Hematopoietic multipotent progenitor cell treated with erythropoietin and hydrocortisone succinate and interleukin-3 and kit ligand, for 4 days (in vitro differentiated cells): ENCODE measurements around the gene ASIC3.

ENCODE experiments used
- DNase-seq: peaks from one replicate; pipeline ENCODE4 v3.0.0-alpha.2; 2015

The ASIC3 gene

DNA sequence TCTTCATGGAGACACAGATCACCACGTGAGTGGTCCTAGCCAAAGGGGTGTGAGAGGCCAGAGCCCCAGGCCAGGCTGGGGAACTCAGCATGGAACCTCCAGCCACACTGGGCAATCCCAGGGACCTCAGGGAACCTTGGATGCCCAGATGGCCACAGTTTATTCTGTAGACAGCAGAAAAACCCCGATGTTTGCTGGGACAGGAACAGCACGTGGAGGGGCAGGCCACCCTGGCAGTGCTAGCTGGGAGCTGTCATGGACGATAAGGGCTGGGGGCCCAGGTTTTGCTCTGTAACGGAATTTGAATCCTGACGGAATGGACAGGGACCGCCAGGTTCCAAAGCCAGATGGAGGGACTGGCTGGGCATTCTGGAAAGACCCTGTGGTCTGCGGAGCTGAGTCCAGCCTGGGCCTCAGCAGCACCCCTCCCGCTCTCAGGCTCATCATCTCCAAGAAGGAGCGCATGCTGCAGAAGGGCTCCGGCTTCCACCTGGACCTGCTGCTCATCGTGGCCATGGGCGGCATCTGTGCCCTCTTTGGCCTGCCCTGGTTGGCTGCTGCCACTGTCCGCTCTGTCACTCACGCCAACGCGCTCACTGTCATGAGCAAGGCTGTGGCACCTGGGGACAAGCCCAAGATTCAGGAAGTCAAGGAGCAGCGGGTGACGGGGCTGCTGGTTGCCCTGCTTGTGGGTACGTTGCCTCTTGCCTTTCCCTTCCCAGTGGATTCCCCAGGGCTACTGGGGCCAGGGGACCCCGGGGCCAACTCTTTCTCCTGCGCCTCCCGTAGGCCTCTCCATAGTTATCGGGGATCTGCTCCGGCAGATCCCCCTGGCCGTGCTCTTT lies 26.7 kb downstream of the ASIC3 start:
- no peak for DNase-seq

DNA sequence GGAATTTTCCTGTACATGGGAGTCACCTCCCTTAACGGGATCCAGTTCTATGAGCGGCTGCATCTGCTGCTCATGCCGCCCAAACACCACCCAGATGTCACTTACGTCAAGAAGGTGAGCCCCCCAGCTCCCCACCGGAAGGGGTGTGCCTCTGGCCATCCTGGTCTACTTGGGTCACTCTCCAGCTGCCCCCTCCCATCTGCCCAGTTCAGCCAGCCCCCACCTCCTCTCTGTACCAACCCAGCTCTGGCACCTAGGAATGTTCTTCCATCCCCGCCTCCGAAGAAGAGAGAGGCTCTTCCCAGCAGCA lies 27.3 kb downstream of the ASIC3 start:
- no peak for DNase-seq

DNA sequence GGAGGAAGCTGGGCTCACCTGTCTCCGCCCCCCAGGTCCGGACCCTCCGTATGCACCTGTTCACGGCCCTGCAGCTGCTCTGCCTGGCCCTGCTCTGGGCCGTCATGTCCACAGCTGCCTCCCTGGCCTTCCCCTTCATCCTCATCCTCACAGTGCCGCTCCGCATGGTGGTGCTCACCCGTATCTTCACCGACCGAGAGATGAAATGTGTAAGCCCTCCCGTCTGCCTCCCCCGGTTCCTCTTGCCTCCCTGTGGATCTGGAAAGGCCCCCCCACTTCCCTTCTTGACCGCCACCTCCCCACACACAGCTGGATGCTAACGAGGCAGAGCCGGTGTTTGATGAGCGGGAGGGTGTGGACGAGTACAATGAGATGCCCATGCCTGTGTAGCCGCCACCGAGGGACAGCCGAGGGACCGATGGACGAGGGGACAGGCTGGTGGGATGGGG lies 27.7 kb downstream of the ASIC3 start:
- no peak for DNase-seq

DNA sequence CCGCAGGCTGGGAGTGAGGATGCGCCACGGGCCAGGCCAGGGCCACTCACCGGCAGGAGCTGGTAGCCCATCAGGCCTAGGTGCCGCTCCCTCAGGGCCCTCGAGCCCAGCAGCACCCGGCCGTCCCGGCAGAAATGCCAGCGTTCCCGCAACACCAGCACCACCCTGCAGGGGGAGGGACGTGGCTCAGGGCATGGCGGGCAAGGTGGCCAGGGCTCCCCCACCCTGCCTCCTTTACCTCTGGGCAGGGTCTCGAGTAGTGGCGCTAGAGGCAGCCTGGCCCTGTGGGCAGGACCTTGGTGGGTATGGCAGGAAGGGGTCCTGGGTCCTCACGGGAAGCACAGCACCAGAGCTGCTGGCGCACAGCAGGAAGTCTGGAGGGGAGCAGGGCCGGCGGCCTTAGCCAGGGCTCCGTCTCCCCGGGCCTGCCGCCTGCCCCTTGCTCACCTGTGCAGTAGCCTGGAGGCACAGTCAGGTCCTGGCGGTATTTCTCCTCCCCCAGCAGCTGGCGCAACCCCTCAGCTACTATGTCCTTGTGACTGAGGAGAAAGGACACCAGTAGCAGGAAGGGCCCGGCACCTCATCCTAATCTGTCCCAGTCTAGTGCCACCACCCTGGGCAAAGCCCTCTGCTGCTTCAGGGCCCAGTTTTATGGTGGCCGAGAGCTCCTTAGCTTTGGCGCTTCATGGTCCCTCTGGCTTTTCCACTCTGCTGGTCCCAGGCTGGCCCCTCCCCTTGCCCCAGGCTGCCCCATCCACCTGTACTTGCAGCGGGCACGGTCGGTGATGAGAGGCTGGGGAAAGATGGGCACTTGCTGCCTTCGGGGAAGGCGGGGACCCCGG lies 28.8 kb downstream of the ASIC3 start:
- peak; percentile 42 for DNase-seq

DNA sequence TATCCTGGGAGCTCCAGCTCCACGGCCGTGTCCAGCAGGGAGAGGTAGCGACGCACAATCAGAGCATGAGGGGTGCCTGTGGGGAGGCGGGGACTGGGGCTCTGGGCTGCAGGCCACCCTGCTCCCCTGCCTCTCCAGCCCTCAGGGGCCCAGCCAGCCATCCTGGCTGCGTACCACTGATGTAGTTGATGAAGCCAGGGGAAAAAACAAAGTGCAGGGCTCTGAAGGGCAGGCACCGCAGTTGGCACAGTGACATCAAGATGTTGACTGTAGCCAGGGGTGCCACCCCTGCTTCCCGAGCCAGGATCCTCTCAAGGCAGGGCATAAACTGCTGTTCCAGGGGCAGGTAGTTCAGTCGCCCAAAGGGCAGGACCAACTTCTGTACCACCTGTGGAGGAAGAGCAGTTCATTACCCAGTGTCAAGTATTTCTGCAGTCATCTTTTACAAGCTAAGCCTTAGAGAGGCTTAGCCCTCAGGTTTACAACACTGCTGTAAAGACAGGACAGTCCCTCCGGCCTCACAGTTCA lies 29.4 kb downstream of the ASIC3 start:
- no peak for DNase-seq

DNA sequence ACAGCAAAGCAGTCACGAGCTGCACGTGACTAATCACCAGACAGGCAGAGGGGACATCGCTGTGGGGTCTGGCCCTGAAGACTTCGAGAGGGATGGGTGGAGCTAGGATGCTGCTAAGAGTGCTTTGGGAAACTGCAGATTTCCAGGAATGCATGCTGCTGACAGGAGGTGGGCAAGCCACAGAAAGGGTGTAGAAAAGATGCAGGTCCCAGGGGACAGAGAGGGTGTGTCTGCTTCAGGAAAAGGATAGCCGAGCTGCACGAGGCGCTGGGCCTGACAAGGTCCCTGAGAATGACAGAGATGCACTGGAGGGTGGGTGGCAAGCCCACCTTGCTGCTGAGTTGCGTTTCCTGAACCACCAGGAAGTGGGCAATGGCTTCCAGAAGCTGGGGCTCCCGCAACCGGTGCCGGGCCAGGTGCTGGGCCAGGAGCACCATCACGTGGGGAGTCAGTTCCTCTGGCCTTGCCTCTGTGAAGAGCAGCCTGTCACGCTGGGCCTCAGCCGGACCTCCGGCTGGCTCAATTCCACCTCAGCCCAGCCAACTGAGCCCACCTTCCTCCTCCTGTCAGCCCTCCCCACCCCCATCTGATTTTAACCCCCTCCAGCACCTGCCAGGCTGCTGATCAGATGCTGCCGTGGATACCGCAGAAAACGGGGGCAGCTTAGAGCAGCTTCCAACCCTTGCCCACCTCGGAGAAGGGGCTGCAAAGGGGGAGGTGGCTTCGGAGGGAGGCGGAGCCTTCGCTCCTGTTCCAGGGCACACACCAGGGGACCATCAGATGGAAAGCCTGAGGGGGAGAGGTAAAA lies 30.1 kb downstream of the ASIC3 start:
- DNase-seq: no peak

DNA sequence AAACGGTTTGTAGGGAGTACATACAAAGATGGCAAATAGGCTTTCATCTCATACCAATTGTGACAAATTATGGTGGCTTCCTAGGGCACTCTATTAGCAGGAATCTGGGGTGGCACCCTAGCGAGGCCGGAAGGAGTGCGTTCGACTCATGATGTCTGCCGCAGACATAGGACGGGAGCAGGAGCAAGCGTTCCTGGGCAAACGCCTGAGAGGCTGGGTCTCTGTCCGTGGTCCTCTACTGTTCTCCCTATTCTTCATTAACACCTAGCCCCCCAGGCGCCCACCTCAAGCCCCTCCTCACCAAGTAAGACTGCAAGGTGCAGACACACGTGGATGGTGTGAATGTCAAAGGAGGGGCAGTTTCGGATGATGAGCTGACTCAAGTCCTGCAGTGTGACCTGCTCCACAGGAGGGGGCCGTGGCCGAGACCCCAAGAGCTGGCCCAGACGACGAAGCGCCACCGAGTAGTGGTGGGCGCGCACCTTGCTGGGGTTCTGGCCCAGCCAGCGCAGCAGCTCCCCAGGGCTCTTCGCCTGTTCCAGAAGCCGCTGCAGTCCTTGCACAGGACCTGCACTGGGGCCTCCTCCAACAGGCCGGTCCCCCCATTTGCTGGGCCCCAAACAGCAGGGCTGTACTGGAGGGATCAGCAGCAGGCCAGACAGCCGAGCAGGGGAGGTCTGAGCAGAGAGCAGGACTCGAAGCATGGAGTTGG lies 31.0 kb downstream of the ASIC3 start:
- DNase-seq: no peak

DNA sequence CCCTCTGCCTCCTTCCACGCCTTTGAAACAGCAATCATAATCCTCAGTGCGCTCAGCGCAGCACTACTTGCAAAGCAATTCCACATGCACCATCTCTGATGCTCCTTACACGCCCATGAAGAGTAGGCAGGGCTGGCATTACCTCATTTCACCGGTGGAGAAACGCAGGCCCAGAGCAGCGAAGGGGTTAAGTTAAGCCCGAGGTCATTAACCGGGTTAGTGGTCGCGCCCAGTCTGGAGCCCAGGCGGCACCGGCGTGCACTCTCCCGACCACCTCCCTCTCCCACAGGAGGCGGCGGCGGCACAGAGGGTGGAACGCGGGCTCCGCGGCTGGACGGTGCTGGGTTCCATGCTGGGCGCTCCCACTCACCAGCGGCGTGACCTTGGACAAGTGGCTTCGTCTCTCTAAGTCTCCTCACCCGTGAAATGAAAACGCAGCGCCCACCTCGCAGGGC lies 31.8 kb downstream of the ASIC3 start:
- DNase-seq: peak; percentile 62

DNA sequence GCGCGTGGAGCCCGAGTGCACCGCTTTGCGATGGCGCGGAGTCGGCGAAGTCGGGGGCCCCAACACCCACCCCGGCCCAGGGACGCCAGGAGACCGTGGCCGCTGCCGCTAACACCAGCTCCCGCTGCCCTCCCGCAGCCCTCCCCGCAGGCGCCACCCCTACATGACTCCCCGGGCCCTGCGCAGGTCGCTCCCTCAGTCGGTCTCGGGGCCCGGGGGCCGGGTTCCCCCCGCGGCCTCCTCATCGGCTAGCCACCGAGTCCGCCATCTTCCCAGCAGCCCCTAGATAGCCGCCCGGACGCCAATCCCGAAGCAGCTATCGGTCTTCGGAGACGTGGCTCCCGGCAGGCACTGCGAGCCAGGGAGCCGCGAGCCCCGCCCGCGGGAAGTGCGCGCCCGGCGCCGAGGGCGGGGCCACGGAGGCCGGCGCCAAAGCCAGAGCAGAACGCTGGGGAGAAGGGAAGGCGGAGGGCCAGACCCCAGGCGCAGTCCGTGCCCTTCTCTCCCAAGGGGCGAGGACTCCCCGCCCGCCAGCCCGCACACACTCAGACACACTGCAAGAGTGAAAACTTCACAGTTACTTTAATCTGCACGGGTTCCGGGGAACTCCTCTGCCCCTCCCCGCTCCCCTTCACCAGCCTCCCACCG lies 32.3 kb downstream of the ASIC3 start, which contains the start of gene FASTK:
Gene FASTK, minus strand, starts transcription at position 288 of the 648 bp plus-strand sequence. Its CDS starts 43 bp downstream, at position 245.
- peak; percentile 97 for DNase-seq

DNA sequence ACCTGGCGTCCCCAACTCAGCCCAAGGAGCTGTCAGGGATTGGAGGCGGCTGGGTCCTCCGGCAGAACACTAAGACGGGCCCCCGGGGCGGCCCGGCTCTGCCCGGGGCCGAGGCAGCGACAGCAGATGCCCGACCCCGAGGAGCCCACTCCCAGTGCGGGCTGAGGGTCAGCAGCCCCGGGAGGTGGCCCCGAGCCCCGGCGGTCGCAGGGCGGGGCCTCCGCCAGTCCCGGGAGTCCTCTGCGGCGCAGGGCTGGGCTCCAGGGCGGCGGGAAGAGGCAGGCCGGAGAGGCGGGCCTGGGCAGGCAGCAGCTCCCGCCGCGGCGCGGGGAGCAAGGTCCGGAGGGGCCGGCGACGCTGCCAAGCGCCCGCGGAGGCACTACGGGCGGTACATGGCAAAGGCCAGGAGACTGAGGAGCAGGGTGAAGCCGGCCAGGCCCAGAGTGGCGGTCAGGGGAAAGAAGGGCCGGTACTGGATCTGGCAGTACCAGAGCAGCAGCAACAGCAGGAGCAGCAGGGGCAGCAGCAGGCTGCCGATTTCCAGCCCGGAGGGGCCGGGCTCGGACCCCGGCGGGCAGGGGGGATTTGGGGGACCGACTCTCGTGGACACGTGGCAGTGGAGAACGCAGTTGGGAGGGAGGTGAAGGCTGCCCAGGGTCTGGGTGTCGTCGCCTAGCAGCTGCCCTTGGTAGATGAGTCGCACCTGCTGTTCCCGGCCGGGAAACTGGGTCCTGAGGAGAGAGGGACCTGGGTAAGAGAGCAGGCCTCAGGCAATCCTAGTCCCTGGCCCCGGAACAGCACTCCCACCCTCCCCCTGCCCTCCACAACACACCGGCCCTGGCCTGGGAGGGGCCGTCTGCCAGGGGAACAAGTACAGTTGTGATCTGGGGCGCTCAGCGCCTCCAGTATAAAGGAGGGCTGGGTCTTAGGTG lies 33.1 kb downstream of the ASIC3 start:
- DNase-seq: no peak

DNA sequence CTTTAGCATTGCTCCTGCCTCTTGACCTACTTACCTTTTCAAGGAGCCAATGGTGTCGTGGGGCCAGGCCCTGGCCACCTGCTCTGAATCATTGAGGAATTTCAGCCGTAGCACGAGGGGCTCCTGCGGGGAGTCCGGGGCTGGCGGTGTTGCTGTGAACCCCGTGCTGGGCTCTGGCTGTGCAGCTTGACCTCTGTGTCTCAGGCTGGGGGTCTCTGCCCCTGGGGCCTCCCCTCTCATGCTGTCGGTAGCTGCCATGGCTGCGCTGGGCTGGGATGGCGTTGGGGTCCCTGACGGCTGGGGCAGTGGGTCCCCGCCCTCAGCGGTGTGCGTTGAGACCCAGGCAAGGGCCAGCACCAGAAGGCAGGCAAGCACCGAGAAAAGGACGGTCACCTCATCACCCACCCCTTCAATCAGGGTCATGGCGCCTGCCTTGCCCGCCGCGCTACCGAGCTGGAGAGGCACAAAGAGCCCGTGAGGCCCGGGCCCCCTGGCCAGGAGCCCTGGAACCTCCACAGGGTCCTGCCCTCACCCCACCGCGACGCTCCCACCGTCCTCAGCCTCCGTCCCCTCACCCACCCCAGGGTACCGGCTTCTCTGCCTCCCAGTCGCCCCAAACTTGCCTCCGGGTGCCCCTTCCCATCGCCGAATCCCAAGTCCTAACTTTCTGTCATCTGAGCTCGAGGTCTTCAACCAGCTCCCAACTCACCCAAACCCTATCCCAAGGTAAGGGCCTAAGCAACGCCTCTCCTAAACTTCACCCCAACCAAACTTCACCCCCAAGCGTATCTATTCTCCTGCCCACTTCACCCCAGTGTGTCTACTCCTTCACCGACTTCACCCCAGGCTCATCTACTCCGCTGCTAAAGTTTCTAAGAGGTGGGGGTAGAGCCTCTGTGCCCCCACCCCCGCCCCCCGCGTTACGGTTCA lies 34.1 kb downstream of the ASIC3 start:
- no peak for DNase-seq

DNA sequence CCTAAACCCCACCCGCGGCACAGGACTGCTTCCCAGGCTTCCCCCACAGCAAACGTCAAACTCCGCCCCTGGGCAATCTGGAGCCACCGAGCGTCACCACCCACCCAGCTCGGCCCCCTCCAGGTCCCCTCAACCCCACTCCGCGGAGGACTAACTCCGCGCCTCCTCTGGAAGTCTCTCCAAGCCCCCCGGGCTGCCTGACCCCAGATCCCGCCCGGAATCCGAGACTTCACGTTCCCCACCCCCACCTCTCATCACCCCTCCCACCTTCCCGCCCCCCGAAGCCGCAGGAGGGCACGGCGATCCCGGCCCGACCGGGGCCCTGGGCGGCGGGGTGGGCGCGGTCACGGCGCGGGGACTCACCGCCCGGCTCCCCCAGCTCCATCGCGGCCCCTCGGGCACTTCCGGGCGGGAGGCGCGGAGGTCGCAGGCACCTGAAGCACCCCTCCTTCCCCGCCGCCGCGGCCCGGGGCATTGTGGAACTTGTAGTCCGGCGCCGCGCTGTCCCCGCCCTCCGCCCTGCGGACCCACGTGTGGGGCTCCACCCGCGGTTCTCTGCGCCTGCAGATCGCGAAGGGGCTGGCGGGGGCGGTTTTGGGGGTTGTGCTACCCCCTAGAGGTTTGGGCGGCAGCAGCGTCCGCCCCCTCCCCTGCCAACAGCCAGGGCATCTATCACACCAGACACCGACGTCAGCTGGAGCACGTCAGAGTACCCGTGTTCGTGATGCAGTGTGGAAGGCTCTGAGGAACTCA lies 34.9 kb downstream of the ASIC3 start, which contains the start of gene TMUB1:
Gene TMUB1, minus strand, starts transcription at position 423 of the 753 bp plus-strand sequence. CDS start 930 bp downstream, outside the sequence.
- peak; percentile 87 for DNase-seq

DNA sequence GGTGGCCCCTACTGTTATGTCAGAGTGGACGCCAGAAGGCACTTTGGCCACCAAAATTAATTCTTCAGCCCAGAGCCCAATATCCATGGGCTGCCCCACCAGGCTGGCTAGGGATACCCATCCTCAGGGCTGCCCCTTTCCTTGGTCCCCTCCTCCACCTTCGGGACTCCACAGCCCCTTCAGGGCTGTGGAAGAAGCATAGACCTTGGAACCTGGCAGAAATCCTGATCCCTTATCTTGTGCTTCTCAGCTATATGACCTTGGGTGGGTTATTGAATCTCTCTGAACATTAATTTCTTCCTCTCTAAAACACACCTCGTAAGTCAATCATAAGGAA lies 35.5 kb downstream of the ASIC3 start:
- DNase-seq: no peak

DNA sequence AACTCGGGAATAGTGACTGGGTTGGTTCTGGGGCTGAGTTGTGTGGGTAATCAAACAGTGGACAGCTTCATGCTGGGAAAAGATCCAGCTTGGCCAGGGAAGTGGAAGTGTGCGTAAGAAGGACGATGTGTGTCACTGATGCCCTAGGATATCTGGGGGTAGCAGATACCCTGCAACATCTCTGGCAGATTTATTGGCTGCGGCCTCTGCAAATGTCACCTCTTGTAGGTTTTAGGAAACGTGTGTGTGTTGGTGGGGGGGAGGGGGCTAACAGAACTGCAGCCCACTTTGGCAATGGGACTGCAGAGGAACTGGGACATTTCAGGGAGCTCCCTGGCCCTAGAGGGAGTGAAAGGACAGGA lies 37.0 kb downstream of the ASIC3 start:
- DNase-seq: no peak

DNA sequence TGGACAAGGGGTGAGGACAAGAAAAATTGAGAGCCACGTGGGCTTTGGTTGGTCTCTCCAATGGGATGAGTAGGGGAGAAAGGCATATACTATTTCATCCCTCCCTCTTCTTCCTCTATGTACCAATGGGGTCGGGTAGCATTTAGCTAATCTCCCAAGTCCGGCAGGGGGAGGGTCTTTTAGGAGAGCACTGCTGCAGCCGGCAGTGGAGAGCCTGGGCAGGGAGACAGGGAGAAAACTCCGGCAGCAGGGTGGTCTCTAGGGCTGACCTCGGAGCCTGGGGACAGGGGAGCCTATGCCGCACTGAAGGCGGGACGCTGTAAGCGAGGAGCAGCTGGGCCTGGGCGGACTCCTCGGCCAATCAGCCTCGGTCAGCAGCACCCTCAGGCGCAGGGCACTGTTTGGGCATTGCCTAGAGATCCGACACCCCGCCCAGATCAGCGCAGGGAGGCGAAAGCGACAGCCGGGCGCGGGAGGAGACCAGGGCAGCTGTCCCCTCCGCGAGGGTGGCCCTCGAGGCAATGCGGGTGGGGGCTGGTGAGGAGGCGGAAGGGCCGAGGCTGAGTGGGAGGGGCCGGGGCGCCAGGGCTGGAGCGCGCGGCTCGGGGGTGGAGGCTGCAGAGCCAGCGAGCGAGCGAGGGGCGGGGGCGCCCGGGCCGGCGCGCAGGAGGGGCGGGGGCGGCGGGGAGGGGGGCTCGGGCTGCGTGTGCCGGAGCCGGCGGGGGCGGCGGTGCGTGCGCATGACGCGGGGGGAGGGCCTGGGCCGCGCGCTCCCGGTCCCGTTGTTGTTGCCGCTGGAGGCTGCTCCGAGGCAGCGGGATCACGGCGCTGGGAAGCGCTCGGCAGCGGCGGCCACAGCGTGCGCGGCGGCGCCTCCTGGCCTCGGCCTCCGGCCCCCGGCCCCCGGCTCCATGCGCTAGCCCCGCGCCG lies 37.6 kb downstream of the ASIC3 start, which contains the start of gene AGAP3:
Gene AGAP3, plus strand, starts transcription at position 785 of the 930 bp plus-strand sequence. CDS start 267 bp downstream, outside the sequence.
- peak; percentile 86 for DNase-seq

DNA sequence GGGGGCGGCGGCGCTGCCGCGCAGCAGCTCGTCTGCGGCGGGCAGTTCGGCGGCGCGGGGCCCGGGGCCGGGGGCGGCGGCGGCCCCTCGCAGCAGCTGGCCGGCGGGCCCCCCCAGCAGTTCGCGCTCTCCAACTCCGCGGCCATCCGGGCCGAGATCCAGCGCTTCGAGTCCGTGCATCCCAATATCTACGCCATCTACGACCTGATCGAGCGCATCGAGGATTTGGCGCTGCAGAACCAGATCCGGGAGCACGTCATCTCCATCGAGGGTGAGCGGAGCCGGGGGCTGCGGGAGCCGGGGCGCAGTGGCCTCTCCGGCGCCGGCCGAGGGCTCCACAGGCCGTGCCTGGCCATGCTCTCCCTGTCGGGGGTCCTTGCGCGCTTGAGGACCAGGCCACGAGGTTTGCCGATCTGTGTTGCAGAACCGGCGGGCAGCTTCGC lies 38.5 kb downstream of the ASIC3 start:
- DNase-seq: peak; percentile 55
